H1 (cell line): ENCODE data around the gene SLC25A42. TPM values are rescaled to one million over a fixed set of nuclear protein-coding genes. Genes with fewer than 3 reads are reported as not detected.

Experiments used
- CTCF ChIA-PET: fragments of 300-600 bp; sonication (Branson Sonifier 250); formaldehyde crosslinking; loops from one replicate; lab custom pipeline; 2021; ENCODE audit not compliant: partially characterized antibody; lab: Charles Lee
- POLR2A ChIA-PET: fragments of 300-600 bp; sonication (Branson Sonifier 250); formaldehyde crosslinking; loops from one replicate; lab custom pipeline; 2021; ENCODE audit warnings: inconsistent platforms; ENCODE audit not compliant: partially characterized antibody; lab: Charles Lee
- DNase-seq, 2 experiments: peaks; one replicate each; pipeline versions ENCODE4 v3.0.0 to v3.0.0-alpha.2; 2010 to 2022; ENCODE audit warnings: low spot score in 2 of 2, low read depth in 1 of 2, mixed read lengths in 1 of 2
- FAIRE-seq: peaks from 2 replicates; lab custom pipeline; 2011; peaks lifted over from hg19 to GRCh38; lab: Jason Lieb, UNC
- H2AFZ ChIP-seq: 2 replicates; pipeline ENCODE4 v1.8.1; 2012; ENCODE audit warnings: low read length, inconsistent platforms
- H2AK5ac ChIP-seq: 2 replicates; pipeline ENCODE4 v1.6.1; 2013; ENCODE audit warnings: low read depth, low read length
- H2BK120ac ChIP-seq: replicated peaks from 2 replicates; pipeline ENCODE3; 2013; ENCODE audit warnings: low read depth, low read length, inconsistent platforms
- H2BK12ac ChIP-seq: 2 replicates; pipeline ENCODE4 v1.6.1; 2013; ENCODE audit warnings: low read depth, low read length
- H2BK15ac ChIP-seq: 2 replicates; pipeline ENCODE4 v1.6.1; 2013; ENCODE audit warnings: low read length
- H2BK20ac ChIP-seq: 2 replicates; pipeline ENCODE4 v1.6.1; 2013; ENCODE audit warnings: low read length
- H2BK5ac ChIP-seq: 2 replicates; pipeline ENCODE4 v1.6.1; 2013; ENCODE audit warnings: low read depth, low read length
- H3K14ac ChIP-seq: 2 replicates; pipeline ENCODE4 v1.6.1; 2013; ENCODE audit warnings: inconsistent platforms; ENCODE audit not compliant: insufficient read length
- H3K18ac ChIP-seq: 2 replicates; pipeline ENCODE4 v1.6.1; 2013; ENCODE audit warnings: low read length; ENCODE audit errors: extremely low read depth
- H3K23ac ChIP-seq: 2 replicates; pipeline ENCODE4 v1.6.1; 2013; ENCODE audit warnings: inconsistent platforms; ENCODE audit not compliant: insufficient read length
- H3K23me2 ChIP-seq: 2 replicates; pipeline ENCODE4 v1.6.1; 2013; ENCODE audit warnings: low read depth, low read length
- H3K27ac ChIP-seq: 2 replicates; pipeline ENCODE4 v1.6.1; 2011; ENCODE audit warnings: low read depth, low read length, inconsistent platforms
- H3K27me3 ChIP-seq, 4 experiments: replicated peaks in 1 of 4; 1 replicate in 1 of 4; 2 replicates in 3 of 4; pipeline versions ENCODE4 v1.6.1 to v1.8.1; 2011 to 2013; ENCODE audit warnings: low read length in 3 of 4, mild to moderate bottlenecking in 3 of 4, inconsistent platforms in 2 of 4, mixed read lengths in 2 of 4, moderate library complexity in 1 of 4; ENCODE audit not compliant: control insufficient read depth in 3 of 4, insufficient read depth in 3 of 4; ENCODE audit errors: extremely low read depth in 1 of 4
- H3K36me3 ChIP-seq, 4 experiments: 2 replicates each; pipeline versions ENCODE4 v1.6.1 to v1.8.1; 2011 to 2013; ENCODE audit warnings: mild to moderate bottlenecking in 4 of 4, low read length in 3 of 4, moderate library complexity in 2 of 4, control low read depth in 1 of 4, inconsistent platforms in 1 of 4; ENCODE audit not compliant: insufficient read depth in 4 of 4, control insufficient read depth in 2 of 4
- H3K4ac ChIP-seq: replicated peaks from 2 replicates; pipeline ENCODE3; 2013; ENCODE audit warnings: low read length, low read depth, mixed read lengths, inconsistent platforms; ENCODE audit not compliant: insufficient read length
- H3K4me1 ChIP-seq, 4 experiments: replicated peaks in 1 of 4; 1 replicate in 1 of 4; 2 replicates in 3 of 4; pipeline versions ENCODE4 v1.6.1 to v1.8.1; 2011 to 2013; ENCODE audit warnings: low read length in 3 of 4, inconsistent platforms in 2 of 4, mixed read lengths in 1 of 4; ENCODE audit not compliant: insufficient read depth in 4 of 4, control insufficient read depth in 3 of 4
- H3K4me2 ChIP-seq, 2 experiments: 2 replicates each; pipeline versions ENCODE4 v1.6.1 to v1.8.1; 2011 to 2013; ENCODE audit warnings: low read depth in 2 of 2, low read length in 2 of 2, control low read depth in 1 of 2, inconsistent platforms in 1 of 2, mild to moderate bottlenecking in 1 of 2; ENCODE audit not compliant: insufficient read depth in 1 of 2
- H3K4me3 ChIP-seq, 4 experiments: fragments of 200-600, 300-600 bp in 1 of 4; sonication (generic), shearing (Covaris generic), sonication (Bioruptor Twin) in 1 of 4; 2 replicates each; pipeline versions ENCODE4 v1.5.1 to v1.8.1; 2011 to 2016; ENCODE audit warnings: low read length in 4 of 4, low read depth in 3 of 4, control low read depth in 2 of 4, inconsistent platforms in 2 of 4, mild to moderate bottlenecking in 2 of 4, mixed read lengths in 1 of 4, moderate library complexity in 1 of 4; ENCODE audit not compliant: insufficient read depth in 2 of 4; ENCODE audit errors: extremely low read depth in 1 of 4
- H3K56ac ChIP-seq: replicated peaks from 2 replicates; pipeline ENCODE3; 2013; ENCODE audit warnings: low read depth, mild to moderate bottlenecking, mixed read lengths, low read length, inconsistent platforms; ENCODE audit not compliant: insufficient read length
- H3K79me1 ChIP-seq: 2 replicates; pipeline ENCODE4 v1.6.1; 2013; ENCODE audit warnings: low read depth, low read length, control low read depth
- H3K79me2 ChIP-seq, 2 experiments: 2 replicates each; pipeline versions ENCODE4 v1.6.1 to v1.8.1; 2012 to 2013; ENCODE audit warnings: low read length in 2 of 2, mild to moderate bottlenecking in 2 of 2, inconsistent platforms in 1 of 2; ENCODE audit not compliant: insufficient read depth in 2 of 2, control insufficient read depth in 1 of 2
- H3K9ac ChIP-seq, 4 experiments: replicated peaks in 1 of 4; 1 replicate in 1 of 4; 2 replicates in 3 of 4; pipeline versions ENCODE4 v1.6.1 to v1.8.1; 2011 to 2013; ENCODE audit warnings: low read depth in 3 of 4, low read length in 3 of 4, control low read depth in 2 of 4, mild to moderate bottlenecking in 2 of 4, moderate library complexity in 2 of 4, inconsistent platforms in 1 of 4; ENCODE audit errors: extremely low read depth in 1 of 4
- H3K9me3 ChIP-seq, 2 experiments: 2 replicates each; pipeline versions ENCODE4 v1.6.1 to v1.8.1; 2012 to 2013; ENCODE audit warnings: mild to moderate bottlenecking in 2 of 2, moderate library complexity in 2 of 2, control low read depth in 1 of 2, inconsistent platforms in 1 of 2, low read depth in 1 of 2, low read length in 1 of 2, mixed read lengths in 1 of 2; ENCODE audit not compliant: insufficient read depth in 2 of 2
- H4K20me1 ChIP-seq, 2 experiments: replicated peaks in 1 of 2; 2 replicates each; pipeline versions ENCODE3 to v1.8.1; 2011 to 2013; ENCODE audit warnings: inconsistent platforms in 2 of 2, low read length in 2 of 2, mild to moderate bottlenecking in 1 of 2; ENCODE audit not compliant: insufficient read depth in 2 of 2, control insufficient read depth in 1 of 2
- H4K5ac ChIP-seq: 2 replicates; pipeline ENCODE4 v1.6.1; 2013; ENCODE audit warnings: low read length, low read depth, mixed read lengths, inconsistent platforms; ENCODE audit not compliant: insufficient read length
- H4K8ac ChIP-seq: 2 replicates; pipeline ENCODE4 v1.8.0; 2013; ENCODE audit warnings: mild to moderate bottlenecking, moderate library complexity, low read length, inconsistent platforms; ENCODE audit not compliant: insufficient read depth; ENCODE audit errors: extremely low read depth
- H4K91ac ChIP-seq: replicated peaks from 2 replicates; pipeline ENCODE3; 2013; ENCODE audit warnings: low read length, mixed read lengths, inconsistent platforms; ENCODE audit not compliant: insufficient read length
- CBX8 ChIP-seq: fragments of 300-800, 300-1000 bp; sonication (generic); IDR thresholded peaks from 2 replicates; pipeline ENCODE4 v1.7.1; 2016; ENCODE audit warnings: low read depth, low read length, borderline replicate concordance
- CEBPB ChIP-seq: IDR thresholded peaks from 2 replicates; pipeline ENCODE4 v1.6.1; 2012; ENCODE audit warnings: low read depth, low read length
- CHD1 ChIP-seq: IDR thresholded peaks from 2 replicates; pipeline ENCODE4 v1.6.1; 2012; ENCODE audit warnings: low read depth, low read length, improper control_type of control experiment
- CHD2 ChIP-seq: IDR thresholded peaks from 2 replicates; pipeline ENCODE4 v1.6.1; 2012; ENCODE audit warnings: low read length, improper control_type of control experiment
- CTBP2 ChIP-seq: IDR thresholded peaks from 2 replicates; pipeline ENCODE4 v1.7.0; 2011; ENCODE audit warnings: borderline replicate concordance, mild to moderate bottlenecking, moderate library complexity, mixed read lengths, low read length; ENCODE audit not compliant: insufficient read depth, insufficient read length
- EP300 ChIP-seq, 2 experiments: IDR thresholded peaks; 1 replicate in 1 of 2; 2 replicates in 1 of 2; pipeline ENCODE4 v1.6.1; 2011 to 2012; ENCODE audit warnings: low read depth in 2 of 2, low read length in 2 of 2, mild to moderate bottlenecking in 2 of 2, borderline replicate concordance in 1 of 2, inconsistent platforms in 1 of 2, moderate library complexity in 1 of 2
- HDAC6 ChIP-seq: IDR thresholded peaks from one replicate; pipeline ENCODE4 v1.7.1; 2012; ENCODE audit warnings: low read depth, mild to moderate bottlenecking, inconsistent platforms, low read length, moderate library complexity
- SIN3A ChIP-seq, 2 experiments: IDR thresholded peaks in 1 of 2; conservative IDR thresholded peaks in 1 of 2; 2 replicates each; pipeline ENCODE4 v1.6.1; 2011 to 2012; ENCODE audit warnings: low read length in 2 of 2, improper control_type of control experiment in 1 of 2, low read depth in 1 of 2, mild to moderate bottlenecking in 1 of 2
- SP2 ChIP-seq: IDR thresholded peaks from 2 replicates; pipeline ENCODE4 v1.6.1; 2012; ENCODE audit warnings: mild to moderate bottlenecking, low read length, inconsistent platforms
- SRF ChIP-seq: IDR thresholded peaks from 2 replicates; pipeline ENCODE4 v1.6.1; 2011; ENCODE audit warnings: mild to moderate bottlenecking, low read depth, low read length, moderate library complexity
- TCF12 ChIP-seq: IDR thresholded peaks from 2 replicates; pipeline ENCODE4 v1.6.1; 2011; ENCODE audit warnings: low read depth, mild to moderate bottlenecking, low read length
- WGBS, 2 experiments: shearing (Covaris generic) in 1 of 2; methylation state at CpG; one replicate each; pipeline versions ENCODE4 v1.1.6 to v1.1.7; 2013 to 2015; ENCODE audit warnings: low lambda C conversion rate in 2 of 2, mixed read lengths in 2 of 2, inconsistent platforms in 1 of 2, low coverage in 1 of 2, missing lambda C conversion rate in 1 of 2; ENCODE audit not compliant: insufficient replicate concordance in 2 of 2, insufficient coverage in 1 of 2, insufficient read length in 1 of 2; ENCODE audit errors: extremely low coverage in 1 of 2, missing lambda C conversion rate in 1 of 2; 5-methylcytosine and 5-hydroxymethylcytosine counted together
- polyA plus RNA-seq, 7 experiments: library from polyadenylated mRNA; depleted of rRNA in 3 of 7; stranded (reverse) in 5 of 7; unstranded in 2 of 7; fragments of >200 nt in 5 of 7; fragments of 200-250 nt in 2 of 7; gene quantifications; 1 replicate in 5 of 7; 2 replicates in 1 of 7; 4 replicates in 1 of 7; pipeline versions ENCODE4 v1.2.1 to v1.2.3, GENCODE V29; 2011 to 2013; ENCODE audit warnings: missing spikeins in 2 of 7, mixed read lengths in 2 of 7
- total RNA-seq: library from RNA; stranded (reverse); fragmentation: NEBNext Ultra II Directional; extraction: Animal tissue kit (Norgen Biotek cat#: 25700); gene quantifications from 2 replicates; pipeline ENCODE4 v1.2.1, GENCODE V29; 2021
- TF ChIP-seq, protein P1 (sequence below): IDR thresholded peaks from 2 replicates; pipeline ENCODE4 v1.6.1; 2012; ENCODE audit warnings: inconsistent platforms

The SLC25A42 gene
- total and polyA plus RNA-seq, 2 of the 8 experiments (the other 6 are each of a cell fraction or from before 2014, with no cell fraction given), result 5.9 to 6.2 TPM

DNA sequence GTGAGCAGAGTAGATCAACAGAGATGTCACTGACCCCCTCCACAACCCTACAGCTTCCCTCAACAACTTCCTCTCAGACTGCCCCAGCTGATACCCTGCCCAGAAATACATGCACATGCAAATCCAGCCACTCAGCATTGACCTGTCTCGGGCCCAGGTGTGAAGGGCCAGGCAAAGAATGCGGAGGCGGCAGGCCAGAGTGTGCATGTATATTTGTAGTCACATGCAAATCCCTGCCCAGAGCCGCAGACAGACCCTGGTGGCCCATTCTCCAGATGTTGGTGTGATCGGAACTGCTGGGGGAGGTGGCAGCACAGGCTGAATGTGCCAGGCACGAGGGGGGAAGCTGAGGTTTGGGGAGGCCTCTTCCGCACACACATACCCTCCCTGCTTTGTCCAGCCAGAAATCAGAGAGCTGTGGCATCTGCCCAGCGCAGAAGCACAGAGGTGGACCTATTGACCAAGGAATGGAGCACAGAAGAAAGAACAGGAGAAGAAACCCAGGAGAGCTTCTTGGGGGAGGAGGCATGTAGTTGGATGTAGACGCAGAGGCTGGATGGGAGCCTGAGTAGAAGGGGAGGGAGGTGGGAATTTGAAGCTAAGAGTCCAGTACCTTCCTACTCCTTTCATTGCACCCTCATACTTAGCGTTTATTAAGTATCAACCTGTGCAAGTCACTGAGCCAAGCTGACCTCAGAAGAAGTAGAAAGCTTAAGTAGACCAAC is 91.9 kb downstream of the SLC25A42 start:
- Histone ChIP-seq H3K4me2 (no peak overlapping the region), H4K5ac (no peak overlapping the region), H2BK20ac (no peak overlapping the region), H4K20me1 (no peaks in the 10 kb centered on the region), H3K27ac (no peak overlapping the region), H2BK15ac (no peak overlapping the region), H3K9me3 (no peaks in the 10 kb centered on the region), H3K23me2 (no peaks in the 10 kb centered on the region), H3K23ac (no peak overlapping the region), H3K27me3 (no peaks in the 10 kb centered on the region; a peak in 1 of 7 replicates), H3K4ac (no peak overlapping the region), H2AFZ (no peak overlapping the region), H2BK120ac (no peak overlapping the region), H4K8ac (no peak overlapping the region), H2BK12ac (0 out of 2 replicates have a peak overlapping the region, but pooled peaks have one; percentile 42), H2AK5ac (no peak overlapping the region), H3K36me3 (peaks cover 0 to 8% (median 0%) of the 10 kb centered on the region in 4 experiments; a peak in 1 of 8 replicates), H3K4me3 (no peak overlapping the region), H3K79me2 (no peaks in the 10 kb centered on the region), H3K56ac (no peak overlapping the region), H3K9ac (no peak overlapping the region), H2BK5ac (no peak overlapping the region), H3K79me1 (no peaks in the 10 kb centered on the region), H3K14ac (no peak overlapping the region), H3K4me1 (peaks cover 0 to 4% (median 1%) of the 10 kb centered on the region in 4 experiments; a peak in 4 of 7 replicates), H4K91ac (no peak overlapping the region), H3K18ac (no peak overlapping the region)
- 89% methylated on average over 10 of the region's 10 CpGs; no CpG with 5 or more reads in 1 of the 2 experiments for WGBS, 2 experiments
- FAIRE-seq (no peak), DNase-seq (no peak)
- ChIA-PET CTCF (interaction anchor here (0.6 to 11.9 kb wide), 11 partner anchors 8 to 160 kb away, joined by 3 to 109 read pairs (median 4); partner anchors contain the start of genes MEF2B and NR2C2AP), POLR2A (interaction anchor here (1.0 to 9.4 kb wide), 6 partner anchors 8 to 94 kb away, joined by 3 to 133 read pairs (median 4); partner anchors contain the start of gene MEF2B)
- no peak for TF ChIP-seq CHD2
- TF ChIP-seq CHD1, result no peak
- TF ChIP-seq TCF12, result no peak
- no peak for TF ChIP-seq SIN3A (conservative IDR thresholded peaks at IDR 0.05 in 1 of 2, IDR thresholded peaks at IDR 0.05 in 1 of 2; ENCODE audit: low read depth in 1 of 2, low read length in 2 of 2)
- no peak for TF ChIP-seq CEBPB
- no peak for TF ChIP-seq CBX8
- no peak for TF ChIP-seq SRF
- TF ChIP-seq CTBP2, result no peak
- TF ChIP-seq, protein P1, sequence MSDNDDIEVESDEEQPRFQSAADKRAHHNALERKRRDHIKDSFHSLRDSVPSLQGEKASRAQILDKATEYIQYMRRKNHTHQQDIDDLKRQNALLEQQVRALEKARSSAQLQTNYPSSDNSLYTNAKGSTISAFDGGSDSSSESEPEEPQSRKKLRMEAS, result no peak
- no peak for TF ChIP-seq EP300 (IDR thresholded peaks at IDR 0.05; ENCODE audit: borderline replicate concordance in 1 of 2, low read depth in 2 of 2, low read length in 2 of 2)
- TF ChIP-seq SP2, result no peak
- no peak for TF ChIP-seq HDAC6
